ENCODE results near the gene FOXR1. TPM values are rescaled to one million over a fixed set of nuclear protein-coding genes. Genes with fewer than 3 reads are reported as not detected.

The FOXR1 gene
- total and polyA plus RNA-seq, 7 donors = not detected

GRCh38 chr11:118996926-118997626 lies 25.5 kb downstream of the FOXR1 start:
- peaks cover 20% of the 10 kb centered on the region for H3K4me1 ChIP-seq
- DNase-seq (no peak), ATAC-seq (peak in 3 of 4 donors; percentile 5 to 11 (median 9))
- peak overlapping the region; percentile 76 for H3K4me3 ChIP-seq
- WGBS, 3 donors = 15 to 21% (median 18%) methylated on average over 22 of the region's 22 CpGs
- intact Hi-C loops (cut with DNase I) = no loop called here
- H3K27me3 ChIP-seq (ENCODE audit: insufficient read depth in 3 of 3, low read length in 2 of 3) = no peaks in the 10 kb centered on the region
- H3K36me3 ChIP-seq (ENCODE audit: insufficient read depth in 1 of 2, low read depth in 1 of 2) = peaks cover 4 to 27% of the 10 kb centered on the region in 2 donors
- H3K9me3 ChIP-seq = no peaks in the 10 kb centered on the region
- TF ChIP-seq, protein P1, sequence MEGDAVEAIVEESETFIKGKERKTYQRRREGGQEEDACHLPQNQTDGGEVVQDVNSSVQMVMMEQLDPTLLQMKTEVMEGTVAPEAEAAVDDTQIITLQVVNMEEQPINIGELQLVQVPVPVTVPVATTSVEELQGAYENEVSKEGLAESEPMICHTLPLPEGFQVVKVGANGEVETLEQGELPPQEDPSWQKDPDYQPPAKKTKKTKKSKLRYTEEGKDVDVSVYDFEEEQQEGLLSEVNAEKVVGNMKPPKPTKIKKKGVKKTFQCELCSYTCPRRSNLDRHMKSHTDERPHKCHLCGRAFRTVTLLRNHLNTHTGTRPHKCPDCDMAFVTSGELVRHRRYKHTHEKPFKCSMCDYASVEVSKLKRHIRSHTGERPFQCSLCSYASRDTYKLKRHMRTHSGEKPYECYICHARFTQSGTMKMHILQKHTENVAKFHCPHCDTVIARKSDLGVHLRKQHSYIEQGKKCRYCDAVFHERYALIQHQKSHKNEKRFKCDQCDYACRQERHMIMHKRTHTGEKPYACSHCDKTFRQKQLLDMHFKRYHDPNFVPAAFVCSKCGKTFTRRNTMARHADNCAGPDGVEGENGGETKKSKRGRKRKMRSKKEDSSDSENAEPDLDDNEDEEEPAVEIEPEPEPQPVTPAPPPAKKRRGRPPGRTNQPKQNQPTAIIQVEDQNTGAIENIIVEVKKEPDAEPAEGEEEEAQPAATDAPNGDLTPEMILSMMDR (IDR thresholded peaks at IDR 0.05) = no peak
- H3K27ac ChIP-seq = peak overlapping the region; percentile 78

DNA sequence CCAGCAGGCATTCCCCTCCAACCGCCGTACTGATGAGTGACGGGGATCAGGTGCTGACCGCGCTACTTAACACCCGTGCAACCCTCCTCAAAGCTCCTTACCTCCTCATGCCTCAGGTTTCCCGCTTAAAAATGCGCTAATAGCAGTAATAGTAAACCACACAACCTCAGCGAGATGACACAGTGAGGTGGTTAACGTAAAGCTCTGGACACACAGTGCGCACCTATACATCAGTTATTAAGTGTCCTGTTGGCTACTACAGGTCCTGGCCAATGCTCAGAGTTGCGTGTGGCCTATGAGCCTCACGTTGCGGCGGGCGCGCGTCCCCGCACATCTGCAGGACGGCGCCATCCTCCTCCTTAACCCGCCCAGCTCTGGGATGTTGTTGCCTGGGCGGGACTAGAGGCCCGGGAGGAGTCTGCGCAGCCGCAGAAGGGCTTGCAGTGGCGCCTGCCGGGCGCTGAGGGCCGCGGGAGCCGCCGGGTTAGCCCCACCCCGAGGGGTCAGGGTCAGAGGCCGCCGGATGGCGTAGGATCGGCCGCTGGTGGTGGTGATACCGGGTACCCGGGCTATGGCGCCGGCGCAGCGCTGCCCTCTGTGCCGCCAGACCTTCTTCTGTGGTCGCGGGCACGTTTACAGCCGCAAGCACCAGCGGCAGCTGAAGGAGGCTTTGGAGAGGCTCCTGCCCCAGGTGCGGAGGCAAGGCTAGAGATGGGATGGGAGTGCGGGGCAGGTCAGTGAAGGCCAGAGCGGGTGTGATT lies 26.2 kb downstream of the FOXR1 start, which contains the start of gene CENATAC:
Gene CENATAC, plus strand, starts transcription at position 512 of the 761 bp plus-strand sequence. Its CDS starts 60 bp downstream, at position 572.
- DNase-seq (peak; percentile 97 to 98), ATAC-seq (peak; percentile 96 to 98 (median 98))
- Histone ChIP-seq H3K4me3 (peak within 1 kb of the TSS; percentile 76), H3K4me1 (peaks cover 20% of the 10 kb centered on the region), H3K27me3 (ENCODE audit: insufficient read depth in 3 of 3, low read length in 2 of 3) (no peaks in the 10 kb centered on the region), H3K27ac (peak within 1 kb of the TSS; percentile 78), H3K36me3 (ENCODE audit: insufficient read depth in 1 of 2, low read depth in 1 of 2) (peaks cover 4 to 34% of the 10 kb centered on the region in 2 donors), H3K9me3 (no peaks in the 10 kb centered on the region)
- WGBS, 3 donors = 0 to 1% (median 0%) methylated on average over 43 to 54 of the region's 54 CpGs
- intact Hi-C loops (cut with DNase I) = no loop called here
- TF ChIP-seq, protein P1 (IDR thresholded peaks at IDR 0.05) = no peak

DNA sequence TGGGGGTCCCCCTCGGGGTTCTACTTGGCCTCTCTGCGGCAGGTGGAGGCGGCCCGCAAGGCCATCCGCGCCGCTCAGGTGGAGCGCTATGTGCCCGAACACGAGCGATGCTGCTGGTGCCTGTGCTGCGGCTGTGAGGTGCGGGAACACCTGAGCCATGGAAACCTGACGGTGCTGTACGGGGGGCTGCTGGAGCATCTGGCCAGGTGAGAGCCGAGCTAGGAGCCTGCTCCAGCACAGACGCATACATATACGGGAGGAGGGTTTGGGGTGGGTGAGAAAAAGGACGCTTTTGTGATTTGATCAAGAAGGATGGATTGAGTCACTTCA lies 26.8 kb downstream of the FOXR1 start:
- WGBS, 3 donors = 2% methylated on average over 15 to 19 of the region's 19 CpGs
- intact Hi-C loops (cut with DNase I) = no loop called here
- TF ChIP-seq, protein P1 (IDR thresholded peaks at IDR 0.05) = no peak
- Histone ChIP-seq H3K27me3 (ENCODE audit: insufficient read depth in 3 of 3, low read length in 2 of 3) (no peaks in the 10 kb centered on the region), H3K4me3 (peak overlapping the region; percentile 76), H3K27ac (peak overlapping the region; percentile 78), H3K4me1 (peaks cover 20% of the 10 kb centered on the region), H3K9me3 (no peaks in the 10 kb centered on the region), H3K36me3 (ENCODE audit: insufficient read depth in 1 of 2, low read depth in 1 of 2) (peaks cover 4 to 39% of the 10 kb centered on the region in 2 donors)
- DNase-seq (no peak), ATAC-seq (peak; percentile 25 to 37 (median 28))

GRCh38 chr11:118998822-118999221 lies 27.3 kb downstream of the FOXR1 start:
- Histone ChIP-seq H3K4me1 (peaks cover 20% of the 10 kb centered on the region), H3K36me3 (ENCODE audit: insufficient read depth in 1 of 2, low read depth in 1 of 2) (peaks cover 4 to 43% of the 10 kb centered on the region in 2 donors), H3K27me3 (ENCODE audit: insufficient read depth in 3 of 3, low read length in 2 of 3) (no peaks in the 10 kb centered on the region), H3K4me3 (peak overlapping the region; percentile 76), H3K27ac (peak overlapping the region; percentile 78), H3K9me3 (no peaks in the 10 kb centered on the region)
- WGBS, 3 donors = 33 to 45% (median 37%) methylated on average over 6 of the region's 6 CpGs
- ATAC-seq = peak; percentile 29 to 55 (median 39)
- DNase-seq = no peak
- TF ChIP-seq, protein P1 (IDR thresholded peaks at IDR 0.05) = no peak
- intact Hi-C loops (cut with DNase I) = loop anchor here in 1 of 2 donors (1.0 kb wide), 1 partner anchor 16 kb away; no protein-coding TSS in a partner anchor

All from psoas muscle (tissue), 8 donors.